Calu3 (cell line): ENCODE results near the gene LRRN2. TPM values are rescaled to one million over a fixed set of nuclear protein-coding genes. Genes with fewer than 3 reads are reported as not detected.
A peak's percentile ranks its signal among the peaks of the same experiment; 100 is the strongest.

ENCODE experiments used
- BruUV-seq: library from RNA; stranded (reverse); fragments of 400-500 nt; replicated peaks from 2 replicates; lab custom pipeline; 2021; lab: Mats Ljungman, UMichigan
- CTCF ChIA-PET: fragments of 300-600 bp; sonication (Branson Sonifier 250); formaldehyde crosslinking; loops from one replicate; lab custom pipeline; 2022; ENCODE audit warnings: antibody characterized with exemption; lab: Charles Lee
- DNase-seq: peaks from one replicate; pipeline ENCODE4 v3.0.0; 2022
- H3K27ac Mint-ChIP-seq: one replicate; pipeline ENCODE4 v1.8.0; 2022; ENCODE audit warnings: mixed read lengths; ENCODE audit not compliant: unreplicated experiment
- H3K27me3 Mint-ChIP-seq: one replicate; pipeline ENCODE4 v1.8.0; 2022; ENCODE audit warnings: mixed read lengths; ENCODE audit not compliant: unreplicated experiment
- H3K36me3 Mint-ChIP-seq: one replicate; pipeline ENCODE4 v1.8.0; 2022; ENCODE audit warnings: mild to moderate bottlenecking, moderate library complexity, mixed read lengths; ENCODE audit not compliant: insufficient read depth, unreplicated experiment
- H3K4me1 Mint-ChIP-seq: one replicate; pipeline ENCODE4 v1.8.0; 2022; ENCODE audit warnings: mild to moderate bottlenecking, low read depth, mixed read lengths; ENCODE audit not compliant: unreplicated experiment
- H3K4me3 Mint-ChIP-seq: one replicate; pipeline ENCODE4 v1.8.0; 2022; ENCODE audit warnings: mild to moderate bottlenecking, low read depth, moderate library complexity, mixed read lengths; ENCODE audit not compliant: unreplicated experiment
- H3K9me3 Mint-ChIP-seq: one replicate; pipeline ENCODE4 v1.8.0; 2022; ENCODE audit warnings: low read depth, mixed read lengths; ENCODE audit not compliant: unreplicated experiment
- CTCF ChIP-seq: fragments of 200-600 bp; IDR thresholded peaks from one replicate; pipeline ENCODE4 v1.8.0; 2022; ENCODE audit warnings: antibody characterized with exemption; ENCODE audit not compliant: unreplicated experiment
- intact Hi-C: fragments of 100-400 bp; cut with micrococcal nuclease; formaldehyde crosslinking; loops from one replicate; pipeline ENCODE4 v1.10.0; 2022; ENCODE audit not compliant: unreplicated experiment
- total RNA-seq: library from RNA; stranded (reverse); gene quantifications from 2 replicates; pipeline ENCODE4 v1.2.3, GENCODE V29; 2022

The LRRN2 gene
- total RNA-seq, 1 experiment from 2014 or later, result not detected

GRCh38 chr1:204711947-204712701 lies 26.6 kb upstream of the LRRN2 start:
- Mint-ChIP-seq H3K27me3 (peaks cover 55% of the 10 kb centered on the region), H3K36me3 (no peaks in the 10 kb centered on the region), H3K4me1 (peaks cover 19% of the 10 kb centered on the region), H3K27ac (no peak overlapping the region), H3K4me3 (no peak overlapping the region), H3K9me3 (no peaks in the 10 kb centered on the region)
- intact Hi-C loops, result no loop called here
- no peak for DNase-seq
- TF ChIP-seq CTCF, result no peak
- CTCF ChIA-PET, result no interaction called here
- BruUV-seq, result no TSS peak

GRCh38 chr1:204711103-204711946 lies 25.8 kb upstream of the LRRN2 start:
- no peak for TF ChIP-seq CTCF
- CTCF ChIA-PET, result no interaction called here
- no TSS peak for BruUV-seq
- DNase-seq, result no peak
- Mint-ChIP-seq H3K9me3 (no peaks in the 10 kb centered on the region), H3K4me1 (peaks cover 24% of the 10 kb centered on the region), H3K4me3 (no peak overlapping the region), H3K36me3 (no peaks in the 10 kb centered on the region), H3K27me3 (peaks cover 58% of the 10 kb centered on the region), H3K27ac (no peak overlapping the region)
- intact Hi-C loops, result no loop called here

GRCh38 chr1:204709960-204710912 lies 24.7 kb upstream of the LRRN2 start:
- peaks cover 28% of the 10 kb centered on the region for H3K4me1 Mint-ChIP-seq
- H3K36me3 Mint-ChIP-seq, result no peaks in the 10 kb centered on the region
- no peaks in the 10 kb centered on the region for H3K9me3 Mint-ChIP-seq
- DNase-seq, result no peak
- no peak overlapping the region for H3K27ac Mint-ChIP-seq
- H3K27me3 Mint-ChIP-seq, result peaks cover 63% of the 10 kb centered on the region
- CTCF ChIA-PET, result interaction anchor here (0.5 to 2.0 kb wide), 2 partner anchors 18 to 119 kb away, joined by 3 to 9 read pairs; no protein-coding TSS in a partner anchor
- H3K4me3 Mint-ChIP-seq, result no peak overlapping the region
- intact Hi-C loops, result no loop called here
- no peak for TF ChIP-seq CTCF
- BruUV-seq, result no TSS peak

- Mint-ChIP-seq H3K4me1 (peaks cover 28% of the 10 kb centered on the region), H3K4me3 (no peak overlapping the region), H3K27ac (peak overlapping the region; percentile 14), H3K36me3 (no peaks in the 10 kb centered on the region), H3K27me3 (peaks cover 57% of the 10 kb centered on the region), H3K9me3 (no peaks in the 10 kb centered on the region)
- CTCF ChIA-PET, result interaction anchor here (0.6 to 2.0 kb wide), 5 partner anchors 19 to 98 kb away, joined by 3 to 9 read pairs (median 6); no protein-coding TSS in a partner anchor
- intact Hi-C loops, result no loop called here
- BruUV-seq, result no TSS peak
- TF ChIP-seq CTCF, result no peak
- DNase-seq, result no peak
Measured at GRCh38 chr1:204709021-204709420, 23.5 kb upstream of the LRRN2 start.
